WERI-Rb-1 (cell line): ENCODE data around the gene RRP36.

Source experiments
- DNase-seq: peaks from one replicate; pipeline ENCODE4 v3.0.0-alpha.2; 2020
- H3K27ac ChIP-seq: fragments of 250-450 bp; sonication (Bioruptor Pico); 2 replicates; pipeline ENCODE4 v1.5.1; 2020; ENCODE audit warnings: mild to moderate bottlenecking, moderate library complexity
- H3K27me3 ChIP-seq: fragments of 250-450 bp; sonication (Bioruptor Pico); 2 replicates; pipeline ENCODE4 v1.5.1; 2021; ENCODE audit warnings: mild to moderate bottlenecking, low read depth, moderate library complexity; ENCODE audit not compliant: insufficient read depth, severe bottlenecking
- H3K36me3 ChIP-seq: fragments of 250-450 bp; sonication (Bioruptor Pico); 2 replicates; pipeline ENCODE4 v1.5.1; 2020; ENCODE audit warnings: mild to moderate bottlenecking, moderate library complexity
- H3K4me3 ChIP-seq: 2 replicates; pipeline ENCODE4 v1.5.1; 2011; ENCODE audit warnings: low read depth, mild to moderate bottlenecking, control low read depth, low read length
- H3K9me3 ChIP-seq: fragments of 250-450 bp; sonication (Bioruptor Pico); 2 replicates; pipeline ENCODE4 v1.5.1; 2021; ENCODE audit warnings: mild to moderate bottlenecking, moderate library complexity; ENCODE audit not compliant: severe bottlenecking
- CTCF ChIP-seq: IDR thresholded peaks from 2 replicates; pipeline ENCODE4 v1.5.1; 2011; ENCODE audit warnings: low read depth, mild to moderate bottlenecking, control low read depth, inconsistent platforms, low read length

The RRP36 gene

GRCh38 chr6:43077981-43078511 is 56.6 kb downstream of the RRP36 start:
- no peaks in the 10 kb centered on the region for H3K9me3 ChIP-seq
- no peak overlapping the region for H3K27ac ChIP-seq
- no peaks in the 10 kb centered on the region for H3K27me3 ChIP-seq
- H3K36me3 ChIP-seq, result peaks cover 23% of the 10 kb centered on the region
- no peak for TF ChIP-seq CTCF
- H3K4me3 ChIP-seq, result no peak overlapping the region
- no peak for DNase-seq

GRCh38 chr6:43078691-43079090 is 57.3 kb downstream of the RRP36 start:
- TF ChIP-seq CTCF, result no peak
- H3K9me3 ChIP-seq, result no peaks in the 10 kb centered on the region
- no peaks in the 10 kb centered on the region for H3K27me3 ChIP-seq
- DNase-seq, result no peak
- peaks cover 21% of the 10 kb centered on the region for H3K36me3 ChIP-seq
- no peak overlapping the region for H3K27ac ChIP-seq
- no peak overlapping the region for H3K4me3 ChIP-seq
